Kidney (tissue), 14 donors: ENCODE measurements around the gene FAM76A. TPM values are rescaled to one million over a fixed set of nuclear protein-coding genes. Genes with fewer than 3 reads are reported as not detected.

Experiments
- DNase-seq, 5 donors: peaks; one replicate each; pipeline ENCODE4 v3.0.0-alpha.2; 2013 to 2020
- FAIRE-seq: peaks from 2 replicates; lab custom pipeline; 2012; peaks lifted over from hg19 to GRCh38; lab: Jason Lieb, UNC
- H3K27ac ChIP-seq, 2 donors: one replicate each; pipeline ENCODE4 v1.7.0; 2013; ENCODE audit warnings: low read depth in 2 of 2, low read length in 2 of 2, inconsistent platforms in 1 of 2
- H3K27me3 ChIP-seq: one replicate; pipeline ENCODE4 v1.7.1; 2013; ENCODE audit warnings: low read length, inconsistent platforms; ENCODE audit not compliant: control insufficient read depth, insufficient read depth
- H3K36me3 ChIP-seq, 3 donors: one replicate each; pipeline versions ENCODE4 v1.7.0 to v1.7.1; 2013; ENCODE audit warnings: low read length in 3 of 3, control low read depth in 1 of 3, inconsistent platforms in 1 of 3; ENCODE audit not compliant: insufficient read depth in 3 of 3, control insufficient read depth in 2 of 3
- H3K4me1 ChIP-seq, 3 donors: one replicate each; pipeline versions ENCODE4 v1.7.0 to v1.7.1; 2013; ENCODE audit warnings: low read length in 3 of 3, inconsistent platforms in 1 of 3, low read depth in 1 of 3; ENCODE audit not compliant: control insufficient read depth in 2 of 3, insufficient read depth in 2 of 3
- H3K4me3 ChIP-seq, 3 donors: one replicate each; pipeline versions ENCODE4 v1.7.0 to v1.8.1; 2013; ENCODE audit warnings: low read length in 3 of 3, control low read depth in 1 of 3, inconsistent platforms in 1 of 3
- H3K9ac ChIP-seq, 3 donors: one replicate each; pipeline versions ENCODE4 v1.7.0 to v1.7.1; 2013; ENCODE audit warnings: low read length in 3 of 3, control low read depth in 1 of 3, inconsistent platforms in 1 of 3
- H3K9me3 ChIP-seq, 3 donors: one replicate each; pipeline versions ENCODE4 v1.7.0 to v1.7.1; 2013; ENCODE audit warnings: low read length in 3 of 3, control low read depth in 1 of 3, inconsistent platforms in 1 of 3; ENCODE audit not compliant: control insufficient read depth in 2 of 3, insufficient read depth in 1 of 3
- intact Hi-C: fragments of 100-400 bp; cut with DNase I; formaldehyde crosslinking; loops from one replicate; pipeline ENCODE4 v1.11.1; 2022
- polyA plus RNA-seq: library from polyadenylated mRNA; stranded (reverse); fragments of 350-450 nt; fragmentation: Illumina TruSeq; extraction: RNeasy Lipid Tissue Mini Kit (QIAGEN cat#74804); gene quantifications from one replicate; pipeline ENCODE4 v1.2.3, GENCODE V29; 2014; ENCODE audit warnings: low read depth, low replicate concordance; ENCODE audit not compliant: insufficient read depth
- total RNA-seq: library from RNA; stranded (reverse); fragmentation: NEBNext Ultra II Directional; extraction: Animal tissue kit (Norgen Biotek cat#: 25700); gene quantifications from one replicate; pipeline ENCODE4 v1.2.1, GENCODE V29; 2021
- TF ChIP-seq, protein P1 (sequence below): IDR thresholded peaks from 3 replicates; pipeline ENCODE4 v1.5.1; 2012; ENCODE audit warnings: mild to moderate bottlenecking, moderate library complexity, borderline replicate concordance; ENCODE audit not compliant: insufficient read depth; ENCODE audit errors: extremely low read depth
- donor health status: control.
- donor health status: control.
- donor health status: control.
- donor health status: control.
- donor health status: control.
- donor health status: DM: yes; HTN: yes; CAD: no.
- donor health status: Normal renal cell carcinoma (clear cell type).

Gene FAM76A
- total and polyA plus RNA-seq, 2 donors from 2014 or later: 5.9 to 17.0 TPM

DNA sequence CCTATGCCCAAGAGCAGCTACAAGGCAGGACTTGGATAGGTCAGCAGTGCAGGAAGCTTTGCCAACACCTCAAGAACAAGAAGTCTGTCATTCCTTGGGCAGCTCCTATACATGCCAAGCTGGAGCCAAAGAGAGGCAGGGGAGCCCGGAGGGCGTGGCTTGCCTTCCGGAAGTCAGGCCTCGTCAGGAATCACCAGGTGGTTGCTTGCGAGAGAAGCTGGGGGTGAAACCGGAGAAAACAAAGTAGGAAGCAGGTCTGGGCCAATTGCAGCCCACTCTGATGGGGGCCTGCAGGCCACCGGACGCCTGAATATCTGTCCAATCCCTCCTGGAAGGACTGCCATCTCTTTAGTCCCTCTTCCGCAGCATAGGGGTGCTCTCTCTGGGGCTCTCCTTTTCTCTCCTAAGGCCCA lies 794 bp upstream of the FAM76A start:
- Histone ChIP-seq H3K36me3 (peaks cover 0 to 8% (median 0%) of the 10 kb centered on the region in 3 donors), H3K4me1 (peaks cover 3 to 5% (median 4%) of the 10 kb centered on the region in 3 donors), H3K27ac (peak overlapping the region; percentile 43 to 74), H3K4me3 (peak overlapping the region; percentile 49 to 69 (median 51)), H3K27me3 (no peaks in the 10 kb centered on the region), H3K9me3 (no peaks in the 10 kb centered on the region), H3K9ac (peak overlapping the region in 2 of 3 donors; percentile 16 to 60)
- DNase-seq (peak; percentile 58 to 86 (median 67)), FAIRE-seq (no peak)
- TF ChIP-seq, protein P1, sequence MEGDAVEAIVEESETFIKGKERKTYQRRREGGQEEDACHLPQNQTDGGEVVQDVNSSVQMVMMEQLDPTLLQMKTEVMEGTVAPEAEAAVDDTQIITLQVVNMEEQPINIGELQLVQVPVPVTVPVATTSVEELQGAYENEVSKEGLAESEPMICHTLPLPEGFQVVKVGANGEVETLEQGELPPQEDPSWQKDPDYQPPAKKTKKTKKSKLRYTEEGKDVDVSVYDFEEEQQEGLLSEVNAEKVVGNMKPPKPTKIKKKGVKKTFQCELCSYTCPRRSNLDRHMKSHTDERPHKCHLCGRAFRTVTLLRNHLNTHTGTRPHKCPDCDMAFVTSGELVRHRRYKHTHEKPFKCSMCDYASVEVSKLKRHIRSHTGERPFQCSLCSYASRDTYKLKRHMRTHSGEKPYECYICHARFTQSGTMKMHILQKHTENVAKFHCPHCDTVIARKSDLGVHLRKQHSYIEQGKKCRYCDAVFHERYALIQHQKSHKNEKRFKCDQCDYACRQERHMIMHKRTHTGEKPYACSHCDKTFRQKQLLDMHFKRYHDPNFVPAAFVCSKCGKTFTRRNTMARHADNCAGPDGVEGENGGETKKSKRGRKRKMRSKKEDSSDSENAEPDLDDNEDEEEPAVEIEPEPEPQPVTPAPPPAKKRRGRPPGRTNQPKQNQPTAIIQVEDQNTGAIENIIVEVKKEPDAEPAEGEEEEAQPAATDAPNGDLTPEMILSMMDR: no peak
- intact Hi-C loops: no loop called here

DNA sequence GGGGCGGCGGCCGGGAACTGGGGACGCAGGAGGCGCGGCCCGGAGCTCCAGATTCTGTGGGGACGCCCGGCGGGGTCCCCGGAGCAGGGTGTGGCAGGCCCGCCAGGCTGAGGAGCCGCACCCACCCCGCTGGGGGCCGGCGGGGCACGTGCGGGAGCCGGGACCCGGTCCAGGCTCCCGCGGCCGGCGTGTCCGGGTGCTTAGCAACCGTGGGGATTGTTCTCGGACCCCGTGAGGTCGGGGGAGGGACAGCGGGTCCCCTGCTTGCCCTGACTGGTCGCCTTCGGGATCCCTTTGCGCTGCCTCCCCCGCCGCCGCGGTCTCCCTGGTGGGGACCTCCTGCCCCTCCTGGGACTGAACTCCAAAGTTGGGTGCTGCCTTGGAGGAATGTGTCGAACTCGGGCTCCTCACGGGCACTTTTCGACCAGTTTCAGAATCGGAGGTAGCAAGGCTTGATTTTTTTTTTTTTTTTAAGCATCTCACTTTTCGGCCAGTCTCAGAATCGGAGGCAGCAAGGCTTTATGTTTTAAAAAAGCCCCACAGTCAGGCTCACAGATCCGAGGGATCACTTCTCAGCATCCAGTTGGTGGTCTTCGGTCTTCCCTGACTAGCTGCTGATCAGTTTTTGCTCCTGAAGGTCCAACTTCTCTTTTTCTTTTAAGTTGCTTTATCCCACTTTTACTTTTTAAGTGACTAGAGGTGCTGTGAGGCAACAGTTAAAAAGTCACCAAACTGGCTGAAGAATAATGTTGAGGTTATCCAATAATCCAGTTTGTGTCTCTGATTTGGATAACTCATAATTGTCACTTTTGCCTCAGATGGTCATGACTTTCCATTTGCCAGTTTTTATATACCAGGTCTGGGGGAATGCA lies 648 bp downstream of the FAM76A start:
- Histone ChIP-seq H3K27me3 (no peaks in the 10 kb centered on the region), H3K9me3 (no peaks in the 10 kb centered on the region), H3K4me3 (peak overlapping the region; percentile 69 to 82 (median 76)), H3K36me3 (peaks cover 0 to 8% (median 0%) of the 10 kb centered on the region in 3 donors), H3K4me1 (peaks cover 3 to 5% (median 4%) of the 10 kb centered on the region in 3 donors), H3K27ac (peak overlapping the region; percentile 83 to 92), H3K9ac (peak overlapping the region; percentile 63 to 82 (median 80))
- intact Hi-C loops: no loop called here
- no peak for FAIRE-seq
- peak; percentile 67 to 89 (median 80) for DNase-seq
- TF ChIP-seq, protein P1: no peak

- Histone ChIP-seq H3K4me3 (no peak overlapping the region), H3K27ac (no peak overlapping the region), H3K9ac (no peak overlapping the region), H3K9me3 (no peaks in the 10 kb centered on the region), H3K4me1 (peaks cover 3 to 5% (median 4%) of the 10 kb centered on the region in 3 donors), H3K36me3 (peaks cover 0 to 8% (median 0%) of the 10 kb centered on the region in 3 donors), H3K27me3 (no peaks in the 10 kb centered on the region)
- TF ChIP-seq, protein P1: no peak
- DNase-seq: no peak
- no peak for FAIRE-seq
- intact Hi-C loops: no loop called here
Measured at GRCh38 chr1:27727126-27727525, 1.4 kb downstream of the FAM76A start.
